C4-2B (cell line): Measurements from ENCODE around the gene SYNE4.

Experiments
- CTCF ChIP-seq: fragments of 450-650 bp; conservative IDR thresholded peaks from 2 replicates; pipeline ENCODE4 v1.5.1; 2017; ENCODE audit warnings: mild to moderate bottlenecking
- ZFX ChIP-seq: fragments of 450-650 bp; IDR thresholded peaks from 2 replicates; pipeline ENCODE4 v1.6.1; 2017

- TF ChIP-seq CTCF (no peak), ZFX (no peak)
These were observed 35.3 kb upstream of the SYNE4 start for GRCh38 chr19:36043952-36044351.
